Activated CD4-positive, alpha-beta T cell treated with anti-CD3 and anti-CD28 coated beads, Interleukin-2, Interleukin-6, amounts not matched to agents 100 ng/mL and 50 ng/mL, durations not matched to agents 16 hours and 8 hours (primary cell): Measurements from ENCODE around the gene ALK.

Experiments used
- DNase-seq: peaks from one replicate; pipeline ENCODE4 v3.0.0-alpha.2; 2020

Gene ALK

DNA sequence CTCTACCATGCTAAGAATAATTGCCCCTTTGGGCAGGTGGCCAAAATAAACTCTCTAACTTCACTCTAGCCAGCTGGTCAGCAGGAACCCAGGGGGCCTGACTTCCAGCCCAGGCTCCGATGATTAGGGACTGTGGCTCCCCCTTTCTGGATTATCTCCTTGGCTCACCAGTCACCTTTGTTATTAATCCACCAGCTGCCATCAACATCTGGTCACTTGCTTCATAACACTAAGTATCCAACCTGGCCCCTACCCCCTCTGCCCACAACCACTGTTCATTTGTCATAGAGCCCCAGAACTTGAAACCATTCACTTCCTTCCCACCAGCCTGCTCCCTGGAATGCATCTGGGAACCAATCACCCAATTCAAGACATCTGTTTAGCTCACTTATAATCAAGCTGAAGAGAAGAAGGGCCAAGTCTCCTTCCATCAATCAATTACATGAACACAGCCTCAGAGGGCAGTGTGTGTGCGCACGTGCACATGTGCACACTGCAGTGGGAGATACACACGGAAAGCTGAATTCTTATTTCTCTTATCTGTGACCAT is 215.1 kb downstream of the ALK start:
- DNase-seq: no peak

GRCh38 chr2:29705616-29706015 is 215.8 kb downstream of the ALK start:
- DNase-seq: no peak

DNA sequence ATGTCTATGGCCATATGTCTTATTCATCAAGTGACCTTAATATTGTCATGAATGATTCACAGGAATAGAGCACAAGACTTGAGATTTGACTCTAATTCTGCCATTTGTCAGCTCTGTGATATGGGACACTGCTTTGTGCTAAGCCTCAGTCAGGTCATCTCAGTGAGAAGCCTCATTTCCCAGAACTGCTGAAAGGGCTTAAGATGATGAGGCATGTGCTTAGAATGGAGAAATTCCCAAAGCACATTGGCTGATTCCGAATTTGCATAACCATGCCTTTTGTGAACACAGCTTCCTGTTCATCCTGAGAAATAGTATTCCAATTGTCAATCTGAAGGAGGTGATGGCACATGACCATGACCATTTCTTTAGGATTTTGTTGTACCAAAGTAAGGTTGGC is 218.1 kb downstream of the ALK start:
- DNase-seq: no peak

DNA sequence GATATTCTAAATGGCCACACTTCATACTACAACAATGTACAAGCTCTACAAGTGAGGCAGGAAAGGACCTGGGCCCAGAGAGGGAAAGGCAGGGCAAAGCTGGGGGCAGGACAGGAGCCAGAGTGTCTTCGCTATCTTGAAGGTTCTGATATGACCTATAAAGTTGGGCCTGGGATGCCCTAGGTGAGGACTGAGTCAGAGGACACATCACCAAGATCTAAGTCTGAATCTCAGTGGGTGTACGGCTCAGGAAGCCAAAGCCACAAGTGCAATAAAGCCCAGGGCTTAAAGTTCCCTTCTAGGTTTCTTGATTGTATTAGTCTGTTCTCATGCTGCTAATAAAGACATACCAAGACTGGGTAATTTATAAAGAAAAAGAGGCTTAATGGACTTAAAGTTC is 219.1 kb downstream of the ALK start:
- DNase-seq: peak; percentile 6

- DNase-seq: no peak
Observed at GRCh38 chr2:29700560-29700959, 220.8 kb downstream of the ALK start.

DNA sequence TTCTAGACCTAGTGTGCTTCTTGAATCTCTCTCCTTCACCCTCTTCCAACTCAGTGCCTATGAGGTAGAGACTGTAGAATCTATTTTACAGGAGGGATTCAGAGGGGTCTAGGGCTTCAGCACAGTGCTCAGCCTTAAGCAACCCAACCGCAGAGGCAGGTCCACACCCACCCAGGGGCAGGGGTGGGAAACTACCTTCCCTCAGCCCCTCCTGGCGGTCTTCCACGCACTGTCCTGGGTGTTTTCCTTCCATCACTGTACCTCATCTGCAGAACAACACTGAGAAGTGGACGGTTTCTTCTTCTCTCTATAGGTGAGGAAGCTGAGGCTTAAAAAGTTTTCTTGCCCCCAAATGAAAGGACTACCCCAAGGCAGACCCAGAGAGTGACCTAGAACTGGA is 222.3 kb downstream of the ALK start:
- no peak for DNase-seq

DNA sequence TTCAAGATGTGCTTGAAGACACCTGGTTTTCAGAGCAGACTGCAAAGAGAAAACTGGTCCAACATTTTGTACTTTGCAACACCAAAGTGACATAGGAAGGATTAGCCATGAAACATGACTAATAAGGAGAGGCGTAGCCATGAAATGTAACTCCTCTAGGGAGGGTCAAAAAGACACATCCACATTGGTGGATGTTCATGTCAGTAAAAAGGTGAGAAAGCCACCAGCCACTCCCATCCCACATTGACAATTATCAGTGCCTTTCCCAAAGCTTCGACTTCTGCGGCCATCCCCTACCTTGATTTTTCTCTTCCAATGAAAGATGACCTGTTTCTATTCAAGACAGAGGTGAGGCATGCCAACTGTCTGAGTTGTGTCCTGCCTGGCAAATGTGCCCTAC is 223.2 kb downstream of the ALK start:
- DNase-seq: no peak

- DNase-seq: no peak
Observed at GRCh38 chr2:29697715-29698114, 223.7 kb downstream of the ALK start.

DNA sequence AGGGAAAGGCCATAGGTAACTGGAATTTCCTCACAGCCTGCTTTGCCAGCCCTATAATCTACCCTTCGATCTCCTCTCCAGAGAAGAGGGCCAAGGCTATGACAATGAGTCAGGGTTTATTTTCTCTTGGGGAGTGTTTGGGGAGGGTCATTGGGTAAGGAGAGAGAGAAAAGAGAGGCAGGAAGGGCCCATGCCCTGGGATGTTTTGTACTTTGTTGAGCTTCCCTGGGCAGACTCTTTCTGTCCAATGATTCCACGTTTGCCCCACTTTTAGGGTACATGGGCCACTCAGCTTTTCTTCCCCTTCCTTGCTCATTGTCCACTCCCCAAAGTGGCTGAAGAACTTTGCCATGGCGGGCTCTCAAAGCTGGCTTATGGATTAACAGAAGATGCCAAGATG is 224.2 kb downstream of the ALK start:
- no peak for DNase-seq

GRCh38 chr2:29694741-29695140 is 226.6 kb downstream of the ALK start:
- DNase-seq: no peak

DNA sequence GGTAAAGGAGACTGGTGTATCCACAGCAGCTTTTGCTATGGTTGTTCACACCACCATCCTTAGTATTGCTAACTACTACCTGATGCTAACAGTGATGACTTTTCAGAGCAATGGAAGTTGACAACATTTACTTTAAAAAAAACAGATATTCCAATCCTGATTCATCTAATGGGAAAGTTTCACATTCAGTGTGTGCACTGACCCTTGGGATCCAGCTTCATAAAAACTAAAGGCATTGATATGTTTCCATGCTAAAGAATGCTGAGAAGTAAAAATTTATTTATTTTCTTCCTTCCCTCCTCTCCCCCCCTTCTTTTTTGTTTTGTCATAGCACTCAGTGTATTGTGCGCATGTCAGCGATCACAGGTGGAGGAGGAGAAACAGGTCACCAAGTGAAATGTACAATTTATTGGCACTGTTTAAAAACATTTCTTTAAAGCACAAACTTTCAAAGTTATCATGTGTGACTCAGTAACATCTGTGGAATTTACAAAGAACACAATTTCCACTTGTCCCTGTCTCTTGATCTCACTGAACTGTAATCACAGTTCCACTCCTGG is 229.9 kb downstream of the ALK start:
- no peak for DNase-seq

DNA sequence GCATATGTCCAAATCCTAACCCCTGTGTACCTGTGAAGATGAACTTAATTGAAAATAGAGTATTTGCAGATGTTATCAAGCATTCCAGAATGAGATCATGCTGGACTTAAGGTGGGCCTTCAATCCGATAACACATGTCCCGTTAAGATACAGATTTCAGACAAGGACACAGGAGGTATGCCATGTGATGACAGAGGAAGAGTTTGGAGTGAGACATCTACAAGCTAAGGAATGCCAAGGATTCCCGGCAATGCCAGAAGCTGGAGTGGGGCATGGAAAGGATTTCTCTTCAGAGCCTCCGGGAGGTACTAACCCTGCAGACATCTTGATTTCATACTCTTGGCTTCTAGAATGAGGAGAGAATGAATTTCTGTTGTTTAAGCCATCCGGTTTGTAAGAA is 231.7 kb downstream of the ALK start:
- no peak for DNase-seq

GRCh38 chr2:29688429-29688828 is 233.0 kb downstream of the ALK start:
- no peak for DNase-seq

DNA sequence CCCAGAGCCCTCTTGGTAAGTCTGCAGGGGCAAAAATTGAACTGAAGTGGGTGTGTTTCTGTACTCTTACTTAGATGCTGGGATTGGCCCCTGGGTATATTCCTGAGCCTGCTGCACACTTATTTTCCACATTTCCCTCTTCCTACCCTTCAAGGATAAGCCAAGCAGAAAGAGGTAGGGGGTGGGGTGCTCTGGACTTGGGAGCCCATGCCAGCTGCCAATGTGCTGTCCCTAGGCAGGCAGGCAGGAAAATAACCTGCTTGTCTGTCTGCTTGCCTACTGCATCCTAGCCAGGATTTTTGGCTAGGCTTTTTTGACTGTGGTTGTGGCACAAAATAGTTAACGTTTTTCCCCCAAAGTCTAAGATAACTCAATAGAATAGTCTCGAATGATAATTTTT is 234.3 kb downstream of the ALK start:
- no peak for DNase-seq

GRCh38 chr2:29676886-29677453 is 244.4 kb downstream of the ALK start:
- DNase-seq: no peak

GRCh38 chr2:29664578-29664977 is 256.8 kb downstream of the ALK start:
- DNase-seq: no peak

GRCh38 chr2:29663268-29663667 is 258.1 kb downstream of the ALK start:
- no peak for DNase-seq

GRCh38 chr2:29662861-29663260 is 258.5 kb downstream of the ALK start:
- DNase-seq: no peak

GRCh38 chr2:29660201-29660600 is 261.2 kb downstream of the ALK start:
- DNase-seq: no peak

DNA sequence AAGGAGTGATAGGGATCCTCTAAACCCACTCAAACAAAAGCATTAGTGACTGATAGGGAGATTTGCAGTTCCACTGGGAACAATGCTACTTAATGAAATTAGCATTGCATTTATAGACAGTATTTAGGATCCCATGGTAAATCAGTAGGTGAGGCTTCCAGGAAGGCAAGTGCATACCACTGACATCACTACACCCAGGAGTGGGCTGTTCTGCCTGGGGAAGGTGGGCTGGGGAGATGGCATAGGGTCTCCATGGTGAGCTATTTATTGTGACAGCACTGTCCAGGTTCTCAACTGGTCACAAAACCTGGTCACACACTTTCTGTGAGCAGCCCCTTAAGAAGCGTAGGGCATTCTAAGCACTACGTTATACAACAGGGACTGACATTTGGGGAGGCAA is 262.2 kb downstream of the ALK start:
- DNase-seq: no peak

- DNase-seq: no peak
Observed at GRCh38 chr2:29657674-29658073, 263.7 kb downstream of the ALK start.

DNA sequence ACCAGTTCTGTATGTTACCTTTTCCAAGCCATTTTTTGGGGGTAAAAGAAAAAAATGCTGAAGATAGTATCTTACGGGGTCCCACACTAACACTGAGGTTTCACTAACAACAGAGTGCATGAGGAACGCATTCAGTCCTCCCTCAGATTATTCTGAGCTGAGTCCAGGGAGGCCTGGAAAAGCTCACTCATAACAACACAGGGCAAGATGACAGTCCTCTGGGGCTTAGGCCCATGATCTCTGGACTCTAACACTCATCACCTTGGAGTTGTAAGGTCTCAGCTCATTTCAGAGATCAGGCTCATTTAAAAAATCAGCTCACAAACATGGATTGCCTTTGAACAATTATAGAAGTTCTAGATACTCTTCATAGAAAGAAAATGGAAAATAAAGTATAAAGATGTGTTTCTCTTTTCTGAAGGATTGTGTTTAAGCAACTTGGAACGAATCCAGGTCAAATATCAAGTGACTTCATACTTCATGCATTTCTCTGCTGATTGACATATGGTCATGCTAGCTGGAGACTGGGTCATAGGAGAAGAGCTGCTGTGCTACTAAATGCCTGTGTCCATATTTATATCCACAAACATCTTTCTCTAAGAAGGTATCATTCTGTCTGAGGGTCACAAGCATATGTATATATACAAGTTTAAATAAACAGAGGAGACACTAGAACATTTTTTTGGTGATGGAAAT is 265.8 kb downstream of the ALK start:
- no peak for DNase-seq

DNA sequence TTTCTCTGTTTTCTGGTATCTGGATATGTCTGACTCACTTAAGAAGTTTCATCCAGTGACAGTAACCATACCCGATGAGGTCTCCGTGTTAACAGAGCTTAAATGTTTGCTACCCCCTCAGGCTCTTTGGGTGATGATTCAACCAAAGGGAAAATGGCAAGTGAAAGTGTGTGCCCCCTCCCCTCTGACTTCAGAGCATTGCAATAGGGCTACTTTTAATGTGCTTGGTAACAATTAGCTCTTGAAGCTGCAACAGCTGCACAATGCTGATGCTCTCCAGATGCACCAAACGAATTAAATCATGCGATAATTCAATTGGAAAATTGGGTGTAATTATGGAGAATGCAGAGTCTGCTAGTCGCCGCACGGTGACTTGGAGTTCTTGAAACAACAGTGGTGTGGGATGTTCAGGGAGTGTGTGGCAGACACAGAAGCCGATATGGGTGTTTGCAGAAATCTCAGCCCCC is 270.7 kb downstream of the ALK start:
- no peak for DNase-seq

DNA sequence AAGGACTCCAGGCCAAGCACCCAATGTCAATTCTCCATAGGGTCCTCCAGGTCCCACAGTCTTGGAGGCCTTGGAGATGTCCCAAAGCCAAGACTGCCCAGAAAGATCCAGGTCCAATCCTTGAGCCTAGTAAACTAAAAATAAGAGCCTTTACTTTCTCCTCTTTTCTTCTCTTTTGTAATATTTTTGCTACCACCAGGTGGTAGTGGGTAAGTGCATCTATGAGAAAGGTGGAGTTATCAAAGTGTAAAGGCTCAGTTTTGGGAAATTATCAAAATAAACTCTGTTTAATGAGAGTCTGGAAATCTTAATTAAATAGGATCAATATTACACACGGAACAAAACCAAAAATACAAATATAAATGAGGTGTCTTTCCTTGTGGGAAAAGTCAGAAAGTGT is 276.4 kb downstream of the ALK start:
- no peak for DNase-seq

DNA sequence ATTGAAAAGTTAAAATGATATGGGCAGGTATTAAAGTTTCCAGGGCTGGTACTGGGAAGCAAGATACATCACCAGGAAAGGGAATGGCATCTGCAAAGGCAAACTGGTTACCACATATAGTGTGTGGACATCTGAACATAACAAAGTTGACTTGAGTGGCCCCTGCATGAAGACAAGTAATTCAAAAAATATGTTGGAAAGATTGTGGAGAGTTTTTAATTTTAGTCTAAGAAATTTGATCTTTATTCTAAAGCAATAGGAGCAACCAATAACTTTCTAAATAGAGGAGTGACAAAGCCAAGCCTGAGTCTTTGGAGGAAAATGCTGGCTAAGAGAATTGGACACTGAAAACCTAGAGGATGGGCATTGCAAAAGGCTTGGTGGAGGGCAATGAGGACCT is 278.2 kb downstream of the ALK start:
- no peak for DNase-seq
